Measurements from ENCODE around the gene FRMD8. TPM values are rescaled to one million over a fixed set of nuclear protein-coding genes. Genes with fewer than 3 reads are reported as not detected.
A peak's percentile ranks its signal among the peaks of the same experiment; 100 is the strongest.

Gene FRMD8
- total and polyA plus RNA-seq, 2 donors (not counting 3 experiments of a cell fraction or from before 2014, with no cell fraction given) = 36.4 to 53.9 TPM

DNA sequence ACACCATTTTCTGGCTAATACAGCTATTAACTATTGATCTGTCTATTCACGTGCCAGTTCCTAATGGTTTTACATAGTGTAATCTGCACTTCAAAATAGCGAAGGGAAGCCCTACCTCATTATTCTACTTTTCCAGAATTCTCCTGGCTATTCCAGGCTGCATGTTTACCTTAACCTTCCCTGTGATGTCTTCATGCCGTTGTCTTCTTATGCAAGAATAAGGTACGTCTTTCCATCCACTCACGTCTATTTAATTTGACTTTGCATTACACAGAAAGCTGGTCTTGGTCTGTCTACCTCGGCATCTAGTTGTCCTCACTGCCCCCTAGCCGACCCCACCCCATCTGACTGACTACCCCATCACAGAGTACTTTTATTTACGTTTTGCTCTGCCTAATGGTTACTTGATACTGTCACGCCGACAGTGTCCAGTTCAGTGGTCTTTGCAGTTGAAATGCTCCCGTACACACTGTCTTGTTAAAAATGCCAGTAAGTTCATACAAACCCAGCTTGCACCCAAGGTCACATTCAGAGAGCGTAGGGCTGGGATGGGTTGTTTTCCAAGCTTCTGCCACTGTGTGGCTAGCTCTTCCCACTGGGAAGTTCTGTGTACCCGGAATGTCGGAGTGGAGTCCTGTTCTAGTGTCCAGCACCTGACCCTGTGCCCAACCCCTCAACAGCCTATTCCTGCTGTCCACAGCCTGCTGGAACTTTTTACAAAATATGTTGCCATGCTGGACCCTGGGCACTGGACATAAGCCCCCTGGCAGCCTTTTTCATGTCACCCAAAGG is 51.2 kb downstream of the FRMD8 start:
- DNase-seq (ENCODE audit: low read depth, low spot score) (peak; percentile 38), FAIRE-seq (no peak)
- dilution Hi-C loops (cut with MboI; ENCODE audit: extremely low pct_ligation_motif_present, low sequenced_read_pairs) = no loop called here
- no peak for TF ChIP-seq POLR2A (IDR thresholded peaks at IDR 0.05; ENCODE audit: low read depth, low read length)
- TF ChIP-seq POLR2AphosphoS5 (IDR thresholded peaks at IDR 0.05; ENCODE audit: insufficient read depth, low read depth, low read length) = peak; percentile 33
- no peak for TF ChIP-seq FOS (IDR thresholded peaks at IDR 0.05; ENCODE audit: borderline replicate concordance, insufficient read depth, low read length)
- TF ChIP-seq, protein P1, sequence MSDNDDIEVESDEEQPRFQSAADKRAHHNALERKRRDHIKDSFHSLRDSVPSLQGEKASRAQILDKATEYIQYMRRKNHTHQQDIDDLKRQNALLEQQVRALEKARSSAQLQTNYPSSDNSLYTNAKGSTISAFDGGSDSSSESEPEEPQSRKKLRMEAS (IDR thresholded peaks at IDR 0.05; ENCODE audit: insufficient read depth, insufficient read length) = no peak
- TF ChIP-seq GATA2 (IDR thresholded peaks at IDR 0.05; ENCODE audit: insufficient read depth, insufficient read length, low read depth, low read length) = no peak
- POLR2A ChIA-PET = interaction anchor here (0.8 to 2.4 kb wide), 6 partner anchors 9 to 73 kb away, joined by 3 to 11 read pairs (median 4); partner anchors contain the start of gene MALAT1
- Histone ChIP-seq H2AFZ (ENCODE audit: low read depth, low read length) (no peak overlapping the region), H3K4me1 (ENCODE audit: control insufficient read depth, extremely low read depth, insufficient read depth, low read length) (peaks cover 10% of the 10 kb centered on the region), H4K20me1 (replicated peaks; ENCODE audit: control insufficient read depth, extremely low read depth, insufficient read depth, low read length) (peaks cover 17% of the 10 kb centered on the region), H3K9me1 (replicated peaks; ENCODE audit: control insufficient read depth, extremely low read depth, insufficient read depth, low read length) (no peaks in the 10 kb centered on the region), H3K79me2 (ENCODE audit: control insufficient read depth, insufficient read depth, low read length) (peaks cover 86% of the 10 kb centered on the region), H3K36me3 (ENCODE audit: control insufficient read depth in 2 of 2, extremely low read depth in 1 of 2, insufficient read depth in 2 of 2, low read length in 2 of 2) (peaks cover 25 to 33% of the 10 kb centered on the region in 2 experiments), H3K9me3 (replicated peaks; ENCODE audit: control insufficient read depth, insufficient read depth, low read length) (no peaks in the 10 kb centered on the region), H3K27ac (ENCODE audit: insufficient read depth, low read depth, low read length) (no peak overlapping the region), H3K9ac (replicated peaks; ENCODE audit: extremely low read depth, insufficient read depth, low read length) (no peak overlapping the region), H3K27me3 (ENCODE audit: control insufficient read depth in 2 of 2, insufficient read depth in 2 of 2, low read length in 2 of 2) (no peaks in the 10 kb centered on the region), H3K4me2 (ENCODE audit: insufficient read depth, low read length) (no peak overlapping the region), H3K4me3 (replicated peaks in 1 of 3; ENCODE audit: insufficient read depth in 1 of 3, low read depth in 1 of 3, low read length in 3 of 3) (no peak overlapping the region)
- intact Hi-C loops (cut with micrococcal nuclease) = no loop called here
- CTCF ChIA-PET = interaction anchor here (0.8 to 1.9 kb wide), 5 partner anchors 28 to 73 kb away, joined by 3 to 14 read pairs (median 3); no protein-coding TSS in a partner anchor
- no TSS peak for BruUV-seq (replicated peaks)
